ENCODE data around the gene C2orf78. TPM values are rescaled to one million over a fixed set of nuclear protein-coding genes. Genes with fewer than 3 reads are reported as not detected.

C2orf78 gene
- total RNA-seq, 1 experiment from 2014 or later = not detected

GRCh38 chr2:73811878-73812277 lies 27.9 kb downstream of the C2orf78 start:
- BruUV-seq (replicated peaks) = no TSS peak
- ChIA-PET CTCF (interaction anchor here (0.6 kb wide), 1 partner anchor 31 kb away, joined by 3 read pairs; no protein-coding TSS in a partner anchor), POLR2A (ENCODE audit: low non-redundant PET) (no interaction called here)
- Histone ChIP-seq H3K9me3 (ENCODE audit: low read depth, low read length, poor library complexity, severe bottlenecking) (no peaks in the 10 kb centered on the region), H3K4me3 (ENCODE audit: low read depth, low read length, poor library complexity, severe bottlenecking) (no peak overlapping the region), H3K36me3 (ENCODE audit: insufficient read depth, low read length, poor library complexity, severe bottlenecking) (no peaks in the 10 kb centered on the region), H3K4me1 (ENCODE audit: insufficient read depth, low read length, poor library complexity, severe bottlenecking) (no peaks in the 10 kb centered on the region), H3K27ac (ENCODE audit: low read depth, low read length, poor library complexity, severe bottlenecking) (no peak overlapping the region), H3K27me3 (replicated peaks; ENCODE audit: insufficient read depth, low read depth, low read length, poor library complexity) (no peaks in the 10 kb centered on the region)
- no peak for TF ChIP-seq CTCF (conservative IDR thresholded peaks at IDR 0.05; ENCODE audit: low read depth, low read length)
- TF ChIP-seq EZH2 (IDR thresholded peaks at IDR 0.05; ENCODE audit: borderline replicate concordance, low read depth, low read length, poor library complexity, severe bottlenecking) = no peak
- intact Hi-C loops (cut with micrococcal nuclease; ENCODE audit: unreplicated experiment) = no loop called here
- DNase-seq (ENCODE audit: low spot score) = no peak

GRCh38 chr2:73812635-73813034 lies 28.7 kb downstream of the C2orf78 start:
- H3K4me3 ChIP-seq (ENCODE audit: low read depth, low read length, poor library complexity, severe bottlenecking) = no peak overlapping the region
- DNase-seq (ENCODE audit: low spot score) = no peak
- TF ChIP-seq CTCF (conservative IDR thresholded peaks at IDR 0.05; ENCODE audit: low read depth, low read length) = no peak
- no peak for TF ChIP-seq EZH2 (IDR thresholded peaks at IDR 0.05; ENCODE audit: borderline replicate concordance, low read depth, low read length, poor library complexity, severe bottlenecking)
- POLR2A ChIA-PET (ENCODE audit: low non-redundant PET) = no interaction called here
- intact Hi-C loops (cut with micrococcal nuclease; ENCODE audit: unreplicated experiment) = no loop called here
- no TSS peak for BruUV-seq (replicated peaks)
- no peaks in the 10 kb centered on the region for H3K27me3 ChIP-seq (replicated peaks; ENCODE audit: insufficient read depth, low read depth, low read length, poor library complexity)
- CTCF ChIA-PET = no interaction called here
- no peaks in the 10 kb centered on the region for H3K9me3 ChIP-seq (ENCODE audit: low read depth, low read length, poor library complexity, severe bottlenecking)
- H3K4me1 ChIP-seq (ENCODE audit: insufficient read depth, low read length, poor library complexity, severe bottlenecking) = no peaks in the 10 kb centered on the region
- no peak overlapping the region for H3K27ac ChIP-seq (ENCODE audit: low read depth, low read length, poor library complexity, severe bottlenecking)
- H3K36me3 ChIP-seq (ENCODE audit: insufficient read depth, low read length, poor library complexity, severe bottlenecking) = no peaks in the 10 kb centered on the region

- H3K27me3 ChIP-seq (replicated peaks; ENCODE audit: insufficient read depth, low read depth, low read length, poor library complexity) = no peaks in the 10 kb centered on the region
- TF ChIP-seq CTCF (conservative IDR thresholded peaks at IDR 0.05; ENCODE audit: low read depth, low read length) (no peak), EZH2 (IDR thresholded peaks at IDR 0.05; ENCODE audit: borderline replicate concordance, low read depth, low read length, poor library complexity, severe bottlenecking) (no peak)
- no peaks in the 10 kb centered on the region for H3K36me3 ChIP-seq (ENCODE audit: insufficient read depth, low read length, poor library complexity, severe bottlenecking)
- H3K4me1 ChIP-seq (ENCODE audit: insufficient read depth, low read length, poor library complexity, severe bottlenecking) = peaks cover 9% of the 10 kb centered on the region
- H3K27ac ChIP-seq (ENCODE audit: low read depth, low read length, poor library complexity, severe bottlenecking) = no peak overlapping the region
- DNase-seq (ENCODE audit: low spot score) = no peak
- no peaks in the 10 kb centered on the region for H3K9me3 ChIP-seq (ENCODE audit: low read depth, low read length, poor library complexity, severe bottlenecking)
- POLR2A ChIA-PET (ENCODE audit: low non-redundant PET) = no interaction called here
- CTCF ChIA-PET = no interaction called here
- H3K4me3 ChIP-seq (ENCODE audit: low read depth, low read length, poor library complexity, severe bottlenecking) = no peak overlapping the region
- no TSS peak for BruUV-seq (replicated peaks)
- intact Hi-C loops (cut with micrococcal nuclease; ENCODE audit: unreplicated experiment) = no loop called here
Measured at GRCh38 chr2:73818296-73818695, 34.3 kb downstream of the C2orf78 start.

Measured in A673 (cell line).